ENCODE results near the gene PPP2R2D.

PPP2R2D gene

GRCh38 chr10:131889755-131890154 lies 11.1 kb upstream of the PPP2R2D start:
- no peak for DNase-seq (ENCODE audit: low read depth)

- DNase-seq (ENCODE audit: low read depth): no peak
These were observed 10.3 kb upstream of the PPP2R2D start for GRCh38 chr10:131890276-131891195.

GRCh38 chr10:131891196-131891928 lies 9.4 kb upstream of the PPP2R2D start:
- peak; percentile 15 for DNase-seq (ENCODE audit: low read depth)

- no peak for DNase-seq (ENCODE audit: low read depth)
These were observed 8.6 kb upstream of the PPP2R2D start for GRCh38 chr10:131891929-131892805.

GRCh38 chr10:131892806-131893675 lies 7.8 kb upstream of the PPP2R2D start:
- no peak for DNase-seq (ENCODE audit: low read depth)

GRCh38 chr10:131895116-131895515 lies 5.7 kb upstream of the PPP2R2D start:
- no peak for DNase-seq (ENCODE audit: low read depth)

- no peak for DNase-seq (ENCODE audit: low read depth)
These were observed 4.4 kb upstream of the PPP2R2D start for GRCh38 chr10:131896403-131896802.

- no peak for DNase-seq (ENCODE audit: low read depth)
These were observed 3.4 kb upstream of the PPP2R2D start for GRCh38 chr10:131897297-131897899.

GRCh38 chr10:131898061-131898460 lies 2.7 kb upstream of the PPP2R2D start:
- no peak for DNase-seq (ENCODE audit: low read depth)

GRCh38 chr10:131898713-131899112 lies 2.1 kb upstream of the PPP2R2D start:
- no peak for DNase-seq (ENCODE audit: low read depth)

- DNase-seq (ENCODE audit: low read depth): no peak
These were observed 1.6 kb upstream of the PPP2R2D start for GRCh38 chr10:131899116-131899690.

GRCh38 chr10:131899695-131900349 lies 986 bp upstream of the PPP2R2D start:
- DNase-seq (ENCODE audit: low read depth): no peak

- DNase-seq (ENCODE audit: low read depth): peak; percentile 45
These were observed 497 bp downstream of the PPP2R2D start for GRCh38 chr10:131901181-131901829.

GRCh38 chr10:131902211-131902610 lies 1.4 kb downstream of the PPP2R2D start:
- no peak for DNase-seq (ENCODE audit: low read depth)

- no peak for DNase-seq (ENCODE audit: low read depth)
These were observed 1.9 kb downstream of the PPP2R2D start for GRCh38 chr10:131902691-131903090.

GRCh38 chr10:131905267-131905571 lies 4.4 kb downstream of the PPP2R2D start:
- no peak for DNase-seq (ENCODE audit: low read depth)

GRCh38 chr10:131905603-131906268 lies 4.9 kb downstream of the PPP2R2D start:
- no peak for DNase-seq (ENCODE audit: low read depth)

GRCh38 chr10:131906269-131906639 lies 5.4 kb downstream of the PPP2R2D start:
- no peak for DNase-seq (ENCODE audit: low read depth)

GRCh38 chr10:131907679-131908078 lies 6.9 kb downstream of the PPP2R2D start:
- DNase-seq (ENCODE audit: low read depth): no peak
